ENCODE measurements around the gene SRSF12.

GRCh38 chr6:89145956-89146717, 28.3 kb upstream of the SRSF12 start, which contains the start of gene PM20D2:
- TF ChIP-seq CTCF (IDR thresholded peaks at IDR 0.05; ENCODE audit: low read length) (no peak), EZH2 (optimal IDR thresholded peaks at IDR 0.05; ENCODE audit: low read depth, low read length) (no peak), EZH2phosphoT487 (IDR thresholded peaks at IDR 0.05; ENCODE audit: low read length) (no peak)

Measured in MM.1S (cell line).